ENCODE data around the gene CHD2.
"Not testable (repeated sequence)": the region's sequence is repeated elsewhere in the genome, so short reads cannot be mapped to it uniquely, and the experiment has no call there.

The CHD2 gene

GRCh38 chr15:92870010-92870591, 30.0 kb upstream of the CHD2 start:
- TF ChIP-seq CTCF (IDR thresholded peaks at IDR 0.05; ENCODE audit: low read depth, low read length) = no peak
- no peak for DNase-seq
- Histone ChIP-seq H3K9me3 (ENCODE audit: severe bottlenecking) (no peaks in the 10 kb centered on the region), H3K27ac (no peak overlapping the region), H3K27me3 (ENCODE audit: insufficient read depth, low read depth, severe bottlenecking) (no peaks in the 10 kb centered on the region), H3K4me3 (ENCODE audit: low read depth, low read length) (no peak overlapping the region), H3K36me3 (no peaks in the 10 kb centered on the region)

- H3K27ac ChIP-seq; DNase-seq; H3K4me3 ChIP-seq (ENCODE audit: low read depth, low read length); H3K9me3 ChIP-seq (ENCODE audit: severe bottlenecking); H3K36me3 ChIP-seq; H3K27me3 ChIP-seq (ENCODE audit: insufficient read depth, low read depth, severe bottlenecking): not testable (repeated sequence)
These were observed 27.2 kb upstream of the CHD2 start for GRCh38 chr15:92872967-92873366.

GRCh38 chr15:92877000-92877399, 23.1 kb upstream of the CHD2 start:
- no peaks in the 10 kb centered on the region for H3K27me3 ChIP-seq (ENCODE audit: insufficient read depth, low read depth, severe bottlenecking)
- no peak overlapping the region for H3K4me3 ChIP-seq (ENCODE audit: low read depth, low read length)
- no peaks in the 10 kb centered on the region for H3K36me3 ChIP-seq
- no peaks in the 10 kb centered on the region for H3K9me3 ChIP-seq (ENCODE audit: severe bottlenecking)
- H3K27ac ChIP-seq = no peak overlapping the region
- peak; percentile 55 for DNase-seq
- TF ChIP-seq CTCF (IDR thresholded peaks at IDR 0.05; ENCODE audit: low read depth, low read length) = no peak

GRCh38 chr15:92877416-92877815, 22.7 kb upstream of the CHD2 start:
- Histone ChIP-seq H3K27me3 (ENCODE audit: insufficient read depth, low read depth, severe bottlenecking) (no peaks in the 10 kb centered on the region), H3K4me3 (ENCODE audit: low read depth, low read length) (no peak overlapping the region), H3K36me3 (no peaks in the 10 kb centered on the region), H3K27ac (no peak overlapping the region), H3K9me3 (ENCODE audit: severe bottlenecking) (no peaks in the 10 kb centered on the region)
- DNase-seq = no peak
- TF ChIP-seq CTCF (IDR thresholded peaks at IDR 0.05; ENCODE audit: low read depth, low read length) = no peak

- Histone ChIP-seq H3K4me3 (ENCODE audit: low read depth, low read length) (no peak overlapping the region), H3K9me3 (ENCODE audit: severe bottlenecking) (no peaks in the 10 kb centered on the region), H3K27ac (no peak overlapping the region), H3K27me3 (ENCODE audit: insufficient read depth, low read depth, severe bottlenecking) (no peaks in the 10 kb centered on the region), H3K36me3 (peaks cover 6% of the 10 kb centered on the region)
- no peak for DNase-seq
- no peak for TF ChIP-seq CTCF (IDR thresholded peaks at IDR 0.05; ENCODE audit: low read depth, low read length)
These were observed 21.5 kb upstream of the CHD2 start for GRCh38 chr15:92878593-92879053.

- Histone ChIP-seq H3K9me3 (ENCODE audit: severe bottlenecking) (no peaks in the 10 kb centered on the region), H3K27me3 (ENCODE audit: insufficient read depth, low read depth, severe bottlenecking) (no peaks in the 10 kb centered on the region), H3K27ac (peak overlapping the region; percentile 79; the same call in 1 of the 2 replicates), H3K4me3 (ENCODE audit: low read depth, low read length) (peak overlapping the region; percentile 3; the same call in 1 of the 2 replicates), H3K36me3 (peaks cover 18% of the 10 kb centered on the region)
- no peak for TF ChIP-seq CTCF (IDR thresholded peaks at IDR 0.05; ENCODE audit: low read depth, low read length)
- no peak for DNase-seq
These were observed 20.0 kb upstream of the CHD2 start for GRCh38 chr15:92879949-92880725.

Data from WERI-Rb-1 (cell line).